ENCODE results near the gene DERL3. TPM values are rescaled to one million over a fixed set of nuclear protein-coding genes. Genes with fewer than 3 reads are reported as not detected.

Gene DERL3
- total and polyA plus RNA-seq, 2 experiments from 2014 or later = 13.6 to 19.5 TPM

GRCh38 chr22:23825246-23825905, 13.4 kb downstream of the DERL3 start:
- Mint-ChIP-seq H3K36me3 (ENCODE audit: low read depth) (peaks cover 87% of the 10 kb centered on the region), H3K9me3 (no peaks in the 10 kb centered on the region; the same call in 2 of the 3 replicates), H3K27ac (peak overlapping the region; percentile 79), H3K4me1 (peaks cover 6% of the 10 kb centered on the region; the same call in 2 of the 3 replicates), H3K4me3 (no peak overlapping the region), H3K27me3 (ENCODE audit: insufficient read depth, low read depth, poor library complexity) (peaks cover 18% of the 10 kb centered on the region)
- H3K4me2 ChIP-seq = no peak overlapping the region
- H4K20me1 ChIP-seq (replicated peaks; ENCODE audit: insufficient read depth) = no peaks in the 10 kb centered on the region
- no peaks in the 10 kb centered on the region for H3K27me3 ChIP-seq (ENCODE audit: insufficient read depth)
- H3K4me3 ChIP-seq = no peak overlapping the region
- H3K27ac ChIP-seq (ENCODE audit: low read depth) = peak overlapping the region; percentile 81; the same call in 1 of the 2 replicates
- no peaks in the 10 kb centered on the region for H3K79me2 ChIP-seq (replicated peaks; ENCODE audit: insufficient read depth)
- no peak overlapping the region for H2AFZ ChIP-seq
- H3F3A ChIP-seq (replicated peaks; ENCODE audit: low read depth) = no peaks in the 10 kb centered on the region
- TF ChIP-seq REST (IDR thresholded peaks at IDR 0.05; ENCODE audit: unreplicated experiment) (no peak), STAT1 (IDR thresholded peaks at IDR 0.05; ENCODE audit: unreplicated experiment) (no peak), EZH2phosphoT487 (IDR thresholded peaks at IDR 0.05; ENCODE audit: unreplicated experiment) (no peak), NANOG (IDR thresholded peaks at IDR 0.05; ENCODE audit: borderline replicate concordance) (no peak), CREB1 (CRISPR knock-in tag; IDR thresholded peaks at IDR 0.05; ENCODE audit: low read depth) (no peak), ZNF114 (CRISPR knock-in tag; IDR thresholded peaks at IDR 0.05) (no peak), JUNB (IDR thresholded peaks at IDR 0.05; ENCODE audit: unreplicated experiment) (no peak), EZH2 (IDR thresholded peaks at IDR 0.05; ENCODE audit: low read depth, unreplicated experiment) (no peak), ETS1 (IDR thresholded peaks at IDR 0.05) (no peak), ZNF462 (CRISPR knock-in tag; IDR thresholded peaks at IDR 0.05) (no peak), ZNF331 (CRISPR knock-in tag; IDR thresholded peaks at IDR 0.05; ENCODE audit: low read depth) (no peak)
- no peaks in the 10 kb centered on the region for H3K9me2 ChIP-seq (ENCODE audit: insufficient read depth)
- ATAC-seq (no peak), DNase-seq (ENCODE audit: low spot score) (no peak)
- no peaks in the 10 kb centered on the region for H3K4me1 ChIP-seq (ENCODE audit: insufficient read depth)
- H3K36me3 ChIP-seq (ENCODE audit: insufficient read depth) = peaks cover 14% of the 10 kb centered on the region; the same call in 1 of the 2 replicates

Measured in GM23338 (cell line).